Hepatocyte (in vitro differentiated cells): Measurements from ENCODE around the gene CDYL.

Experiments
- CTCF ChIP-seq: fragments of 200-600 bp; sonication (generic); IDR thresholded peaks from 2 replicates; pipeline ENCODE4 v1.5.1; 2016; ENCODE audit warnings: antibody characterized with exemption, mild to moderate bottlenecking; ENCODE audit not compliant: poor library complexity
- EZH2 ChIP-seq: fragments of 200-600 bp; sonication (generic); IDR thresholded peaks from 2 replicates; pipeline ENCODE4 v1.6.1; 2016; ENCODE audit warnings: antibody characterized with exemption, mild to moderate bottlenecking, borderline replicate concordance
- EZH2phosphoT487 ChIP-seq: fragments of 200-600 bp; sonication (generic); IDR thresholded peaks from one replicate; pipeline ENCODE4 v1.6.1; 2018; ENCODE audit warnings: antibody characterized with exemption, mild to moderate bottlenecking, low read depth, moderate library complexity; ENCODE audit not compliant: unreplicated experiment, severe bottlenecking

GRCh38 chr6:4759997-4760396 is 16.2 kb upstream of the CDYL start:
- TF ChIP-seq CTCF (no peak), EZH2phosphoT487 (no peak), EZH2 (no peak)
